GM19328 (cell line): ENCODE results near the gene ZNF101.

Source experiments
- ATAC-seq: cut with Tn5 transposase; IDR thresholded peaks from one replicate; pipeline ENCODE4 v1.9.1; 2021; ENCODE audit warnings: mild to moderate bottlenecking, moderate library complexity; ENCODE audit not compliant: unreplicated experiment

ZNF101 gene

DNA sequence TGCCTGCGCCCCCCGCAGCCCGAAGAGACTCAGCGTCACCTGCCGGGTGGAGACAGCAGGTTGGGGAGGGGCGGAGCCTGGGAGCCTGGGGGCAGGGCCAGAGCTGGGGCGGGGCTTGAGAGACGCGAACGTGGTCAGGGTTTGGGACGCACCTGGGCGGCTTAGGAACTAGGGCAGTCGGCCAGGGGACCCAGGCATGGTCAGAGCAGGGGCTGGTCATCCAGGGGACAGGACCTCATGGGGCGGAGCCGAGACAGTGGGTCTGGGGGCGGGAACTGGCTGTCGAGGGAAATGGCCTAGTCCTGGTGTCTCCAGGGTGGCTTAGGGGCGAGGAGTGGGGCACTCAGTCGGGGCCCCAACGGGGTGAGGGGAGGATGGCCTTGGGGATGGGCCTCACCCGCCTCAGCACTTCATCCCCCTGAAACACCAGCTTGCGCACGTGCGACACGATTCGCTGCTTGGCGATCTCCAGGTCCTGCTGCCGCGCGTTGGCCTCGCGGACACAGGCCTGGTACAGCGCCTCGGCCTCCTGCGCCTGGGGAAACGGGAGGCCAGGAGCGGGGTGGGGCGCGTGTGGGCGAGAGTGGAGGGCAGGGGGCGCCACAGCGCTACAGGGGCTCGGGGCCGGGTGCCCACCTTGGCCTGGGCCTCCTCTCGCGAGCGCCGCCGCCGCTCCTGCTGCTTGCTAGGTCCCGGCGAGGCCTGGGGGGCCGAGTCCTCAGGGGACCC is 31.0 kb upstream of the ZNF101 start:
- no peak for ATAC-seq

GRCh38 chr19:19642506-19643157 is 26.0 kb upstream of the ZNF101 start:
- peak; percentile 25 for ATAC-seq

GRCh38 chr19:19643158-19644053 is 25.2 kb upstream of the ZNF101 start, which contains the start of gene GMIP:
Gene GMIP, minus strand, starts transcription at chr19:19643657. Its CDS starts 128 bp downstream, at chr19:19643529.
- ATAC-seq: peak; percentile 72

DNA sequence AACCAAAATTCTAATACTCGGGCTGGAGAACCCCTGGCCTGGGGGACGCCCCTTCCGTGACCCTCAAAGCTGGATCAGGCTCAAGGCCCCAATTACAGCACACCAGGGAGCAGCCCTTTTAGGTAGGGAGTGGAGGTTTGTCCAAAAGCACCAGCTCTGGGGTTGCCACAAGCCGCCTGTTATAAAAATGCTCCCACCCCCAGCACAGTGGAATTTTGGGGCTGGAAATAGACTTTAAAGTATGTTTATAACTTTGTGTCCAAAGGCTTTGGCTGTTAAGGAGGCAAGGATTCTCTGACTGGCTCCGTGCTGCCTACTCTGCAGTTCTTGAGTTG is 24.6 kb upstream of the ZNF101 start:
- no peak for ATAC-seq

DNA sequence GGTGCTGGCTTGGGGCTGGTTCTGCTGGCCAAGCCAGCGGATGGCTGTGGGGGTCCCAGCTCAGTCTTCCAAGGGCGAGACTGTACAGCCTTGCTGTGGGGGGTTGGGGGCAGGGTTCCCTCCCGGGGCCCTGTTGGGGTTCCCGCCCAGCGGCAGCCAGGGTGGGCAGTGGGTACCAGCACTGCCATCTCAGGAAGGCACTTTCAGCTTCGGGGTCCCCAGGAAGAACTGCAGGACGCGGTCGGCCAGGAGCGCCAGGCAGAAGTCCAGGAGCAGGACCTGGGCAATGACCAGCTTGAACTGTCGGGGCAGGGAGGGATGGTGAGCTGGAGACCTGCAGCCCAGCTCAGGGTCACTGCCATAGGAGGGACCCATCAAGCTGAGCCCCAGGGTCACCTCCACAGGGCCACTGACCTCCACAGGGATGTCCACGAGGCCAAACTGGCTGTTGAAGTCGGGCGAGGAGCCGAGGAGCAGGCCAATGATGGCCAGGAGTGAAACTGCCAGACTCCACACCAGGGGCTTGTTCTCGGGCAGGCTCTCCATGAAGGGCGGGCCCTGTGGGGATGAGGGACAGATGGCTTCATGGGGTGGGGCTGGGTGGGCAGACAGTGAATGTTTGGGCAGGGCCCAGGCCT is 23.3 kb upstream of the ZNF101 start:
- no peak for ATAC-seq

DNA sequence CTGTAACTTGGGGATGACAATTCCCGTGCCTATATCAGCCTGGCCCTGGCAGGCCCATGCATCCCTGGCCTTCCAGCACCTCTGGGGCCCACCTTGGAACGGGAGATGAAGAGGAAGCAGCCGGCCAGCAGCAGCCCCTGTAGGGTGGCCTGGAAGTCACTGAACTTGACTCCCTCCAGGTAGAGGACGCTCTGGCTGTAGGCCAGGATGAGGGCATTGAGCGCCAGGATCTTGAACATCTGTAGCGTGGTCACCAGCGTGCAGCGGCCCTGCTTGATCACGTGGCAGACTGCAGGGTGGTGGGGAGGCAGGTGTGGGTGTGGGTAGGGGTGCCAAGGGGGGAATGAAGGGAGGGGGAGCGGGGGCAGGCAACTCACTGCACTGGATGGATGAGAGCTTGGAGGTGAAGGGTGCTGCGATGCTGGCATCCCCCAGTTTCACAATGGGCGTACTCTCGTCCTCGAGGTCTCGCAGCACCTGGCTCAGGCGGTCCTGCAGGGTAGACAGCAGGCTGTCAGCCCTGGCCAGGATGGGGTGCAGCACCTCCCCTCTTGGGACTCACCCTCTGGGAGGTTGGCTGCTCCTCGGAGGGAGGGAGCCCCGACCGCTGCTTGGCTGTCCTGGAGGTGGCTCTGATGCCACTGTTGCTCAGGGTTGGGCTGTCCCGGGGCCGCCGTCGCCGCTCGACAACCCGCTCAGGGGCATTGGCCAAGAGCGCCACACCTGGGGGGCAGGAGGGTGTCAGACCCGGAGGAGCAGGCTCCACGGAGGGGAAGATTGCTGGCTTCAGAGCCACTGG is 21.4 kb upstream of the ZNF101 start:
- no peak for ATAC-seq

DNA sequence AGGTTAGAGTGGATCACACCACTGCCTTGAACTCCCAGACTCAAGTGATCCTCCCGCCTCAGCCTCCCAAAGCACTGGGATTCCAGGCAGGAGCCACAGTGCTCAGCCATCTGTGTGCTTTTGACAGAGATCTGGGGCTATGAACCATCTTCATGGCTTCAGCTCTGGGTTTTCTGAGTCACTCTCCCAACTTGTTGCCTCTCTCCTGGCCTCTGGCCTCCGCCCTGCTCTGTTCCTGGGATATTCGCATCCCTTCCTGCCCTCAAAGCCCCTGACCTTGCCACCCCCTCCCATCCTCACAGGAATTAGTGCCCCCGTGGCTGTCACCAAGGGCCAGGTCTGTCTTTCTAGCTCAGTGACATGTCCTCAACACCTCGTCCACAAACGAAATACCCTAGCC is 19.5 kb upstream of the ZNF101 start:
- no peak for ATAC-seq

- no peak for ATAC-seq
Measured at GRCh38 chr19:19649580-19649995, 19.1 kb upstream of the ZNF101 start.

DNA sequence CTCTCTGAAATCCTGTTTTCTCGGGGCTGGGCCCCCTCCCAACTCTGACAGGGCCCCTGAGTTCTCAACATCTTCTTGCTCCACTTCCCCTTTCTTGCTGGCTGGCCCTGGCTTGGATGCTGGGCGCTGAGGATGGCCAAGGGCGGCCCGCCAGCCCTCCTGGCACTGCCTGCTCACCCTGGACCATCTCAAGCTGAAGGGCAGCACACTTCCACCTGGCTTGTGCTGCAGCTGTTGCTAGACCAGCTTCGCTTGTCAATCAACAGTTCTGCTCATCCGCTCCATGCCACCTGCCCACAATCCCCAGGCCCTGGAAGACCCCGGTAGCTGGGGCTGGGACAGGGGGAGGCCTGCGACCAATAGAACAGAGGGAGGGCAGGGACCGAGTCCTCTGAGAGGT is 18.3 kb upstream of the ZNF101 start:
- no peak for ATAC-seq

DNA sequence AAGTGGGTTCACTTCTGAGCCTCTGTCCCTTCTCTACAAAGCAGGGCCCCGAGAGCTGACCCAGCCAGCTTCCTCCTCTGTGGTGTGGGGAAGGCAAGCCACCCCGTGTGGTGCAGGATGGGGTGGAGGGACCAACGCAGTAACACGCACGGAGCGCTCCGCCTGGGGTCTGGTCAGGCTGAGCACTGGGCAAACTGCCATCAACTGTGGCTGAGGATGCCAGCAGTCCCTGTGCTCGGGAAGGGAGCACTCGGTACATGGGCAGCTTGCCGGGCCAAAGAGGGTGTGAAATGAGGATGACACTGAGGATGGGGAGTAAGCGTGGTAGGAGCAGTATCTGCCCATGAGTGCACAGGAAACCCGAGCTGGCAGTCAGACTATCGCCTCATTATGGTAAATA is 17.6 kb upstream of the ZNF101 start:
- ATAC-seq: no peak

DNA sequence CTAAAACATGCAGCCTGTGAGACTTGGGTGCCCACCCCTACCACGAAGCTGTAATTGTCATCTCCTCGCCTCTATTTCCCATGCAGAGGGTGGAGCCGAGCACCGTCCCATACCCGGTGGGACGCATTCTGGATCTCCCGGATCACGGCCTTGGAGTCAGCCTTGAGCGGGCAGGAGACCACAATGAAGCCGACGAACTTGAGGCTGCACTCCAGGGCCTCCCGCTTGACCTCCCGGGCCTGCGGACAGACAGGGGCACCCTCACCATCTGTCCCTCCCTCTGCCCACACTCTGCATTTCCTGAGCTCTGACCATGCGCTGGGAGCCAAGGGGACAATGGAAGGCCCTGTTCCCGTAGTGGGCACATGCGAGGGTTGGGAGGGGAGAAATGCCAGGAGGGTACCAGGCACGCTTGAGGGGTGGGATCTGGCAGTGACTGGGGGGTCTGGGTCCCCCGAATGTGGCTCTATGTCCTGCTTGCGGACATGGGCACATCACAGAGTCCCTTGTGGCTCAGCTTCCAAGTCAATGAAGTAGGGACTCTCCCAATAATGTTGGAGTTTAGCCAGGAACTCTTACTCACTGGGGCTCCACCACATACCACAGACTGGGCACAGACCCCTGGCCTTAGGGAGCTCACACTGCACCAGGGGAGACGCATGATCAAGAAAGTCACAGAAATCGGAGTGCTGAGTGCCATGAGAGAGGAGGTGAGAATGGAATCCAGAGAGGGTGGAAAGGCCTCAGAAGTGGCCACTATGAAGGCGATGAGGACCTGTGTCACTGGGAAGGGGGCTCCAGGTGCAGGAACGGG is 15.9 kb upstream of the ZNF101 start:
- no peak for ATAC-seq

- ATAC-seq: no peak
Measured at GRCh38 chr19:19653597-19654147, 15.0 kb upstream of the ZNF101 start.

DNA sequence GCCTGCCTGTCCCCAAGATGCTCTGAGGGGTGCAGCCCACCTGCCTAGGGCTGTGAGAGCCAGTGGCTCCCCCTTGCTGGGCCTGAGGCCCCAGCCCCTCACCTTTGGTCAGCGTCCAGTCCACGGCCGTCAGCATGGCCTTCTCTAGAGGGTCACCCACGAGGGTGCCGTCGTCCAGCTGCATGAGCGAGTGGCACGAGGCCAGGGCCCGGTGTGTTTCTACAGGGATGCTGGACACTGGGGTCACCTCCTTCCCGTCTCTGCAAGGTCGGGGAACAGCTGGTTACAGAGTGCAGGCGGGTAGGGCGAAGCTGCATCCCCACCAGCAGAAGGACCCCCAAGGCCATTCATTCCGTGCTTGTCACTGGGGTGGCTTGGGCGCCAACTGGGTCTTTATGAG is 14.2 kb upstream of the ZNF101 start:
- ATAC-seq: no peak

GRCh38 chr19:19655051-19655594 is 13.5 kb upstream of the ZNF101 start:
- no peak for ATAC-seq

DNA sequence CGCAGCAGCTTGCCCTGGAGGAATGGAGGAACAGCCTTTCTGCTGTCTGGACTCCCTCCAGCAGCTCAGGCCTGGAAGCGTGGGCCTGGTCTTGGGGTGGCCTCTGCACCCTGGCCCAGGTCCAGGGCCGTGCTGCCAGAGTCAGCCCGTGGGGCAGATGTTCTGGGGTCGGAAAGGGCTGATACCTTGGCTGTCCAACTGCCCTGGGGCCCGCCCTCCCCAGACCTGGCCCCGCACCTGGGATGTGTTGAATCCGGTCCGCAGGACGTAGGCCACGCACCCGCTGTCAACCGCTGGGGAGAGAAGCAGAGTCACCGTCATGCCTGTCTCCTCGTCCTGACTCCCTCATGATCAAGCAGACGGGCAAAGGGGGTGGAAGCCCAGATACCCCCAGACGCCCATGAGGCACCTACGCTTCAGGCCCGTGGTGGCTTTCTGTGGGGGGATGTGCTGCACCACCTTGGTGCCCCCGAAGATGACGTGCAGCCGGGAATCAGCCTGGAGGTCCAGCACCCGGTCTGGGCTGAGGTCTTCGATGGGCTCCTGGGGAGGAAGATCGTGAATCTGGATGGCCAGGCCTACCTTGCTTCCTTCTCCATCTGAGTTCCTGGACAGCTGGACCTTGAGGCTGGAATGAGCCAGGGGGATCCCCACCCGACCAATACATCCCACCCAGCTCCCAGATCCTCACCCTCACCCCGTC is 12.8 kb upstream of the ZNF101 start:
- ATAC-seq: no peak

- no peak for ATAC-seq
Measured at GRCh38 chr19:19656451-19657396, 11.9 kb upstream of the ZNF101 start.

DNA sequence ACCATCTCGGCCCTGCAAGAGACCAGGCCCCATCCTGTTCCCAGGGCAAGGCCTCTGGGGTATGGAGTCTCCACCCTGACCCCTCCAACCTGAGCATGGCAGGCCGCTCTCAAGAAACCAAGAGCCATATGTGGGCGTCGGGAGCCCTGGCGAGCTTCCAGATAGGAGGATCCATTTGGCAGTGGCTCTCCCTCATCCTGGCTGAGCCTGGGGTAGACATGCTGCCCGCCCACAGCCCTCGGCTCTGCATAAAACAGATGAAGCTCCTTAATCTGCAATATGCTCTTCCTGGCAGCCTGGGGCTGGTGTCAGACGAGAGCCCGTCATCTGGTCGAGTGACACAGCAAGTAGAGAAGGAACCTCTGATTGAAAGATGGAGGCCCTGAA is 11.2 kb upstream of the ZNF101 start:
- no peak for ATAC-seq
